Right atrium auricular region (tissue), 2 donors: Measurements from ENCODE around the gene CCDC74A. TPM values are rescaled to one million over a fixed set of nuclear protein-coding genes. Genes with fewer than 3 reads are reported as not detected.
"Not testable (repeated sequence)": the region's sequence is repeated elsewhere in the genome, so short reads cannot be mapped to it uniquely, and the experiment has no call there.

Source experiments
- DNase-seq: peaks from one replicate; pipeline ENCODE4 v3.0.0-alpha.2; 2019; ENCODE audit warnings: low spot score
- H3K27ac ChIP-seq, 2 donors: fragments of 200-600 bp; sonication (generic); 1 replicate in 1 of 2; 2 replicates in 1 of 2; pipeline ENCODE4 v1.5.1; 2016 to 2019
- H3K27me3 ChIP-seq, 2 donors: fragments of 200-600 bp; sonication (generic); one replicate each; pipeline versions ENCODE4 v1.5.1 to v1.6.0; 2017 to 2019
- H3K36me3 ChIP-seq: fragments of 200-600 bp; sonication (generic); one replicate; pipeline ENCODE4 v1.5.1; 2016
- H3K4me1 ChIP-seq, 2 donors: fragments of 200-600 bp; sonication (generic); one replicate each; pipeline versions ENCODE4 v1.5.1 to v1.6.0; 2017 to 2019
- H3K4me3 ChIP-seq, 2 donors: fragments of 200-600 bp; sonication (generic); 1 replicate in 1 of 2; 2 replicates in 1 of 2; pipeline ENCODE4 v1.5.1; 2017 to 2019; ENCODE audit warnings: mild to moderate bottlenecking in 1 of 2, moderate library complexity in 1 of 2
- H3K9me3 ChIP-seq, 2 donors: fragments of 200-600 bp; sonication (generic); one replicate each; pipeline ENCODE4 v1.5.1; 2019
- CTCF ChIP-seq, 2 donors: fragments of 200-600 bp; sonication (generic); IDR thresholded peaks; one replicate each; pipeline ENCODE4 v1.5.1; 2019; ENCODE audit warnings: antibody characterized with exemption in 2 of 2
- total RNA-seq, 2 donors: library from RNA; depleted of rRNA; stranded (reverse); fragments of >200 nt; gene quantifications; one replicate each; pipeline ENCODE4 v1.1.0, GENCODE V29; 2016

The CCDC74A gene
- total RNA-seq, 2 donors from 2014 or later, result 2.8 to 3.9 TPM

DNA sequence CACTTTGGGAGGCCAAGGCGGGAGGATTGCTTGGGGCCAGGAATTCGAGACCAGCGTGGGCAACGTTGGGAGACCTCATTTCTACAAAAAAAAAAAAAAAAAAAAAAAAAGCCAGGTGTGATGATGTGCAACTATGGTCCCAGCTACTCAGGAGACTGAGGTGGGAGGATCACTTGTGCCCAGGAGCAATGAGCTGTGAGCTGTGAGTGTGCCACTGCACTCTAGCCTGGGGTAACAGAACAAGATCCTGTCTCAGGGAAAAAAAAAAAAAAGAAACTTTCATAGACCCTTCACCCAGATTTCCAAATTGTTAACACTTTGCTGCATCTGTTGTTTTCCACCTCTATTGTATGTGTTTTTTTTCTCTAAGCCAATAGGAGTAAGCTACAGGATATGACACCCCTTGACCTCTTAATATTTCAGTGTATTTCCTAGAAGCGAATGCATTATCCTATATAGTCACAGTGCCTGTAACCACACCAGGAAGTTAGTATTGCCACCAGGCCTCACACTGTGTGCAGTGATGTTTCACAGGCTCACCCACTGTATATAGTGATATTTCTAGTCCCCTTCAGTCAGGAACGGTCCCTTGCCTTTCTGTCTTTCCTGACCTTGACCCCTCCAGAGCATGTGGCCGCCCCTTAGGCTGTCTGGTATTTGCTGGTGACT is 23.5 kb upstream of the CCDC74A start:
- H3K9me3 ChIP-seq, DNase-seq, H3K27ac ChIP-seq, H3K4me1 ChIP-seq, H3K4me3 ChIP-seq, H3K27me3 ChIP-seq: not testable (repeated sequence)
- peaks cover 87% of the 10 kb centered on the region for H3K36me3 ChIP-seq

- Histone ChIP-seq H3K4me1 (no peaks in the 10 kb centered on the region), H3K27ac (no peak overlapping the region), H3K36me3 (peaks cover 62% of the 10 kb centered on the region), H3K27me3 (no peaks in the 10 kb centered on the region), H3K9me3 (no peaks in the 10 kb centered on the region), H3K4me3 (no peak overlapping the region)
- TF ChIP-seq CTCF (IDR thresholded peaks at IDR 0.05), result no peak
- no peak for DNase-seq
Measured at GRCh38 chr2:131509615-131510014, 18.1 kb upstream of the CCDC74A start.

DNA sequence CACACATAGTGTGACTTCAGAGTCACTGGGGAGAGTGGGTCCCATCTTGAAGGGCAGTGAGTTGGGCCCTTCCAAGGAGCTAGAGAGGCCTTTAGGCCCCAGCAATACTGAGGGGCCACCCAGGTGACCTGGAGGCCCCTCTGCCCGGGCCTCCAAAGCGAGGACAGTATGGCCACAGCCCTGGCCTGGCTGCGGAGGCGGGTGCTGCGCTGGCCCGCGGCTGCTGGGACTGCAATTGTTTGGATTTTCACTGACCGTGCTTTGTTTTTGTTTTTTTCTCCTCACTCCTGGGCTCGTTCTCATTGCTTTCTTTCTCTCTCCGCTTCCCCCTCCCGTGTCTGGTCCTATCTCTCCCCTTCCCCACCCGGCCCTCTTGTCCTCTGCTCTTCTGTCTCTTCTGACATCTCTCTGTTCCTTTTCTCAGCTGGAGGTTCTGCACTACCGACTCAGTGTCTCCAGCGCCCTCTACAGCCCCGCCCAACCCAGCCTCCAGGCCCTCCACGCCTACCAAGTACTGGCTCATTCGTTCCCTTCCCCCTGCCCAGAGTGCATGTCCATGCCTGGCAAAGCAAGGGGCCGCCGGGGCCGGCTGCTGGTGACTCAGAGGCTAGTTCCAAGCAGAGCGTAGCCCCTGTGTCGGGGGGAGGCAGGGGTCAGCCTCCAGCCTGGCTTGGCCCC is 16.3 kb upstream of the CCDC74A start:
- H3K4me1 ChIP-seq, H3K27ac ChIP-seq, H3K9me3 ChIP-seq, H3K27me3 ChIP-seq, H3K4me3 ChIP-seq, DNase-seq: not testable (repeated sequence)
- H3K36me3 ChIP-seq, result peaks cover 44% of the 10 kb centered on the region

GRCh38 chr2:131511969-131512870 is 15.5 kb upstream of the CCDC74A start:
- not testable (repeated sequence) for H3K27me3 ChIP-seq, DNase-seq, H3K27ac ChIP-seq, H3K4me1 ChIP-seq, H3K9me3 ChIP-seq, H3K4me3 ChIP-seq
- peaks cover 36% of the 10 kb centered on the region for H3K36me3 ChIP-seq

GRCh38 chr2:131514408-131515166 is 13.1 kb upstream of the CCDC74A start:
- not testable (repeated sequence) for H3K27ac ChIP-seq, H3K27me3 ChIP-seq, H3K9me3 ChIP-seq, H3K4me1 ChIP-seq, DNase-seq, H3K4me3 ChIP-seq
- H3K36me3 ChIP-seq, result peaks cover 19% of the 10 kb centered on the region

DNA sequence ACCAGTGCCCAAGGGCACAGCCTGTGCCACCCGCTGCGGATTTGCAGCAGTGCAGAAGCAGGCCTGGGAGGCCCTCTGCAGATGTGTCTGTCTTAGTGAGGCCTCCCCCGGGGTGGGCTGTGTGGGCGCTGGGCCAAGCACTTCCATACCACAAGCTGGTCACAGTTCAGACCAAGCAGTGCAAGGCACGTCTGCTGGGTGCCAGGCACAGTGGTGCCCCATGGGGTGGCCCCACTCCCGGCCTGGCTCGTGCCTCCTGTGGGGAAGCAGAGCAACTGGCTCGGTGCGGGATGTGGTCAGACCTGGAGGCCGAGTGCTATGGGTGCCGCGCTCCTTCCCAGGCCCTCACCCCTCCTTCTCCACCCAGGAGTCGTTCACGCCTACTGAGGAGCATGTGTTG is 12.5 kb upstream of the CCDC74A start:
- H3K9me3 ChIP-seq, H3K4me3 ChIP-seq, H3K27me3 ChIP-seq, H3K4me1 ChIP-seq, H3K27ac ChIP-seq, DNase-seq: not testable (repeated sequence)
- H3K36me3 ChIP-seq, result peaks cover 19% of the 10 kb centered on the region

- TF ChIP-seq CTCF (IDR thresholded peaks at IDR 0.05), result no peak
- Histone ChIP-seq H3K27me3 (no peaks in the 10 kb centered on the region), H3K4me3 (no peak overlapping the region), H3K4me1 (no peaks in the 10 kb centered on the region), H3K9me3 (no peaks in the 10 kb centered on the region), H3K36me3 (peaks cover 24% of the 10 kb centered on the region), H3K27ac (no peak overlapping the region)
- DNase-seq, result no peak
Measured at GRCh38 chr2:131516011-131516410, 11.7 kb upstream of the CCDC74A start.

DNA sequence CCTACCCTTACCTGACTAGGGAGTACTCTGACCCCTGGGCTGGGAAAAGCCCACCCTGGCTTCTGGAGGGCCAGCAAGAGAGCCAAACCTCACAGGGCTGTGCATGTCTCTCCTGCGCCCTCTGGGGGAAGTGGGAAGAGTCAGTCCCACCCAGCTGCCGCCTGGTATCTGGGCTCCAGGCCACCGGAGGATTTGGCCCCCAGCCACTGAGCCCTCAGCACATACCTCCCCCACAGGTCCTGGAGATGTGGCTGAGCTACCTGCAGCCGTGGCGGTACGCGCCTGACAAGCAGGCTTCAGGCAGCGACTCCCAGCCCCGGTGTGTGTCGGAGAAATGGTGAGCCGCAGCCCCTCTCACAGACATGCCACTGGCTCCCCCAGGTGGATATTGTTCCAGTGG is 11.1 kb upstream of the CCDC74A start:
- TF ChIP-seq CTCF (IDR thresholded peaks at IDR 0.05), result peak; percentile 32 to 52
- H3K4me1 ChIP-seq, H3K4me3 ChIP-seq, H3K27ac ChIP-seq, H3K9me3 ChIP-seq, H3K27me3 ChIP-seq, DNase-seq: not testable (repeated sequence)
- peaks cover 24% of the 10 kb centered on the region for H3K36me3 ChIP-seq
